Cardiac muscle cell (in vitro differentiated cells and primary cell): ENCODE measurements around the gene PMS1. TPM values are rescaled to one million over a fixed set of nuclear protein-coding genes. Genes with fewer than 3 reads are reported as not detected.

Experiments
- DNase-seq, 2 donors: peaks; one replicate each; pipeline versions ENCODE4 v3.0.0 to v3.0.0-alpha.2; 2010 to 2017; ENCODE audit warnings: low read depth in 1 of 2, low spot score in 1 of 2
- H3K27ac ChIP-seq: fragments of 200-600 bp; sonication (generic); 2 replicates; pipeline ENCODE4 v1.5.1; 2016
- H3K27me3 ChIP-seq: fragments of 200-600 bp; sonication (generic); 2 replicates; pipeline ENCODE4 v1.6.0; 2016; ENCODE audit warnings: control low read depth
- H3K36me3 ChIP-seq: fragments of 200-600 bp; sonication (generic); 2 replicates; pipeline ENCODE4 v1.5.1; 2016; ENCODE audit warnings: control low read depth
- H3K4me1 ChIP-seq: fragments of 200-600 bp; sonication (generic); 2 replicates; pipeline ENCODE4 v1.8.1; 2017; ENCODE audit warnings: low read depth, mild to moderate bottlenecking, mixed run types
- H3K4me3 ChIP-seq: fragments of 200-600 bp; sonication (generic); 2 replicates; pipeline ENCODE4 v1.5.1; 2016; ENCODE audit warnings: mild to moderate bottlenecking
- H3K9me3 ChIP-seq: fragments of 200-600 bp; sonication (generic); 2 replicates; pipeline ENCODE4 v1.5.1; 2017; ENCODE audit warnings: low read depth, mild to moderate bottlenecking, control low read depth
- polyA plus RNA-seq: library from polyadenylated mRNA; unstranded; fragments of >200 nt; fragmentation: Nextera tagmentation; extraction: Ambion mirVana; gene quantifications from 2 replicates; pipeline ENCODE4 v1.2.1, GENCODE V29; 2016
- total RNA-seq: library from RNA; depleted of rRNA; stranded (reverse); fragments of >200 nt; gene quantifications from 2 replicates; pipeline ENCODE4 v1.2.3, GENCODE V29; 2016
- TF ChIP-seq, protein P1 (sequence below): IDR thresholded peaks from 2 replicates; pipeline ENCODE4 v1.5.1; 2012; ENCODE audit warnings: low read depth, mild to moderate bottlenecking, low read length

PMS1 gene
- total and polyA plus RNA-seq, 2 experiments from 2014 or later: 16.5 to 23.6 TPM

DNA sequence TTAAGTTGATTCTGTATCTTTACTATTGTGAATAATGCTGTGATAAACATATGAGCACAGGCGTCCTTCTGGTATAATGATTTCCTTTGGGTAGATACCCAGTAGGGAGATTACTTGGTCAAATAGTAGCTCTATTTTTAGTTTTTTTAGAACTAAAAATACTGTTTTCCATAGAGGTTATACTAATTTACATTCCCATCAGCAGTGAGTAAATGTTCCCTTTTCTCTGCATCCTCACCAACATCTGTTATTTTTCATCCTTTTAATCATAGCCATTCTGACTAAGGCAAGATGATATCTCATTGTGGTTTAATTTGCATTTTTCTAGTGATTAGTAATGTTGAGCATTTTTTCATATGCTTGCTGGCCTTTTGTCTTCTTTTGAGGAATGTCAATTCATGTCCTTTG is 35.1 kb downstream of the PMS1 start:
- peak in 1 of 2 donors; percentile 62 for DNase-seq
- Histone ChIP-seq H3K36me3 (no peaks in the 10 kb centered on the region), H3K9me3 (no peaks in the 10 kb centered on the region), H3K4me3 (no peak overlapping the region), H3K27me3 (no peaks in the 10 kb centered on the region), H3K27ac (no peak overlapping the region), H3K4me1 (no peaks in the 10 kb centered on the region)
- TF ChIP-seq, protein P1, sequence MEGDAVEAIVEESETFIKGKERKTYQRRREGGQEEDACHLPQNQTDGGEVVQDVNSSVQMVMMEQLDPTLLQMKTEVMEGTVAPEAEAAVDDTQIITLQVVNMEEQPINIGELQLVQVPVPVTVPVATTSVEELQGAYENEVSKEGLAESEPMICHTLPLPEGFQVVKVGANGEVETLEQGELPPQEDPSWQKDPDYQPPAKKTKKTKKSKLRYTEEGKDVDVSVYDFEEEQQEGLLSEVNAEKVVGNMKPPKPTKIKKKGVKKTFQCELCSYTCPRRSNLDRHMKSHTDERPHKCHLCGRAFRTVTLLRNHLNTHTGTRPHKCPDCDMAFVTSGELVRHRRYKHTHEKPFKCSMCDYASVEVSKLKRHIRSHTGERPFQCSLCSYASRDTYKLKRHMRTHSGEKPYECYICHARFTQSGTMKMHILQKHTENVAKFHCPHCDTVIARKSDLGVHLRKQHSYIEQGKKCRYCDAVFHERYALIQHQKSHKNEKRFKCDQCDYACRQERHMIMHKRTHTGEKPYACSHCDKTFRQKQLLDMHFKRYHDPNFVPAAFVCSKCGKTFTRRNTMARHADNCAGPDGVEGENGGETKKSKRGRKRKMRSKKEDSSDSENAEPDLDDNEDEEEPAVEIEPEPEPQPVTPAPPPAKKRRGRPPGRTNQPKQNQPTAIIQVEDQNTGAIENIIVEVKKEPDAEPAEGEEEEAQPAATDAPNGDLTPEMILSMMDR: no peak

DNA sequence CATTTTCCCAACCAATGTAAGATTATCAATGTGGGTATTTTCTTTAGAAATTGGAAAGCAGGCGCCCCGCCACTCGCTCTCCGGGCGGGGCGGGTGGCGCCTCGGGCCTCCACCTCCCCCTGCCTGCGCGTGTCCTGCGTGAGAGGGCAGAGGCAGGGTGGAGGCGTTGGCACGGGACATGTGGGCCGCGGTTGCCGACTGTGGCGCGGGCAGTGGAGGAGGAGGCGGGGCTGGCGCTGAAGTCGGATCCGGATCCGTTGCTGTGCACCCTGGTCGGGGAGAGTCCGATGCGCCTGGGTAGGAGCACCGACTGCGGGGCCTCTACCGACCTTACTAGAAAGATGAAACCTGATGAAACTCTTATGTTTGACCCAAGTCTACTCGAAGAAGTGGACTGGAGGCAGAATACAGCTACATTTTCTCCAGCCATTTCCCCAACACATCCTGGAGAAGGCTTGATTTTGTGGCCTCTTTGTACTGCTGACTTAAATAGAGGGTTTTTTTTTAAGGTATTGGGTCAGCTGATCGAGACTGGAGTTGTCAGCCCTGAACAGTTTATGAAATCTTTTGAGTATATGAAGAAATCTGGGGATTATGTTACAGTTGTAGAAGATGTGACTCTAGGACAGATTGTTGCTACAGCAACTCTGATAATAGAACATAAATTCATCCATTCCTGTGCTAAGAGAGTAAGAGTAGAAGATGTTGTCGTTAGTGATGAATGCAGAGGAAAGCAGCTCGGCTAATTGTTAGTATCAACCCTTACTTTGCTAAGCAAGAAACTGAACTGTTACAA is 37.9 kb downstream of the PMS1 start:
- no peaks in the 10 kb centered on the region for H3K4me1 ChIP-seq
- no peak overlapping the region for H3K4me3 ChIP-seq
- H3K36me3 ChIP-seq: no peaks in the 10 kb centered on the region
- H3K27ac ChIP-seq: no peak overlapping the region
- TF ChIP-seq, protein P1: no peak
- H3K27me3 ChIP-seq: peaks cover 6% of the 10 kb centered on the region
- H3K9me3 ChIP-seq: no peaks in the 10 kb centered on the region
- peak in 1 of 2 donors; percentile 77 for DNase-seq

DNA sequence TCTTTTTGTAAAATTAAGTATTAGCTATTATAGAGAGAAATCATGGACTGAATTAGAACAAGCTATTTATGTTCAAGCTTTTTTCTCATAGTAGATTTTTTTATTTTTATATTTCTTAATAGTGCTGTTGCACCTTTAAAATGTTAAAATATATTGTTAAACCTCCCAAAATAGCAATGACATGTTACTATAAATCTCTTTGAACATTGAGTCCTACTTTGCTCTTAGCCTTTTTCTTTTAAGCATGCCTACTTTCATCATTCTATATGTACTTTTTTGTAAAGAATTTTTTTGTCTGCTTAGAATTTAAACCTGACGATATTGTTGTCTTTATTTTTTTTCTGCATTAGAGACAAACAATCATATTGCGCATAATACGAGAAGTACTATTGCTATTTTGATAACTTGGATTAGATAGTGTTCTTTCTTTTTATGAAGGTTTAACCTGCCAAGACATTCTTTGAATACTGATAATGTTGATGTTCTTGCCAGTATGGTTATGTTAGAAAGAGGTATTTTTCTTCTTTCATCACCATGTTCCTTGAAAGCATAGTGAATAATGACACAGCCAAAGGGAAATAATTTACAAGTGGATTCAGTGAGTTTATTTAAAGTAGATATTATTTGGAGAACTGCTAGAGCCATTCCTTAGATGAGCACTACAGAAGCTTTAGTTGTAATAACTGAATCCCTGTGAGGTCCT is 40.6 kb downstream of the PMS1 start:
- TF ChIP-seq, protein P1: no peak

DNA sequence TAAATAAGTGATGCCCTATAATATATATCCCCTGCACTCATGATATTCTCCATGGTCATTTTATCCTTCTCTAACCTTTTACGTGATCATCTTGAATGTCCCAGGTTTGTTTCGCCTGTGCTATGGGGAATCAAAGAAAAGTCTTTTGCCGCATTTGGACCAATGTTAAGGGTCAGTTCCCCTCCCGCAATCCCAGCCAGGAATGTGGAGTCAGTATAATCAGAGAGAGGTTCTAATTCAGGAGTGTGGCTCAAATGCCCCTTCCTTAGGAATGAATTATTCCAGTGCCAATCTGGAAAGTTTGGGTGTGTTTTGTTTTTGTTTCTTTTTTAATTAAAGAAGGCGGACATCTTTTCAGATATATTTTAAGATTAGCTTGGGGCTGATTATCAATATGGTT is 41.8 kb downstream of the PMS1 start:
- H3K36me3 ChIP-seq: no peaks in the 10 kb centered on the region
- no peak overlapping the region for H3K4me3 ChIP-seq
- TF ChIP-seq, protein P1: no peak
- no peak overlapping the region for H3K27ac ChIP-seq
- peaks cover 23% of the 10 kb centered on the region for H3K27me3 ChIP-seq
- DNase-seq: peak in 1 of 2 donors; percentile 7
- H3K9me3 ChIP-seq: no peaks in the 10 kb centered on the region
- no peaks in the 10 kb centered on the region for H3K4me1 ChIP-seq

More for the DNA sequence above, 40.6 kb downstream of the PMS1 start:
- Histone ChIP-seq H3K9me3 (no peaks in the 10 kb centered on the region), H3K27ac (no peak overlapping the region), H3K4me1 (no peaks in the 10 kb centered on the region), H3K4me3 (no peak overlapping the region), H3K36me3 (no peaks in the 10 kb centered on the region), H3K27me3 (peaks cover 23% of the 10 kb centered on the region)
- DNase-seq: peak in 1 of 2 donors; percentile 19

DNA sequence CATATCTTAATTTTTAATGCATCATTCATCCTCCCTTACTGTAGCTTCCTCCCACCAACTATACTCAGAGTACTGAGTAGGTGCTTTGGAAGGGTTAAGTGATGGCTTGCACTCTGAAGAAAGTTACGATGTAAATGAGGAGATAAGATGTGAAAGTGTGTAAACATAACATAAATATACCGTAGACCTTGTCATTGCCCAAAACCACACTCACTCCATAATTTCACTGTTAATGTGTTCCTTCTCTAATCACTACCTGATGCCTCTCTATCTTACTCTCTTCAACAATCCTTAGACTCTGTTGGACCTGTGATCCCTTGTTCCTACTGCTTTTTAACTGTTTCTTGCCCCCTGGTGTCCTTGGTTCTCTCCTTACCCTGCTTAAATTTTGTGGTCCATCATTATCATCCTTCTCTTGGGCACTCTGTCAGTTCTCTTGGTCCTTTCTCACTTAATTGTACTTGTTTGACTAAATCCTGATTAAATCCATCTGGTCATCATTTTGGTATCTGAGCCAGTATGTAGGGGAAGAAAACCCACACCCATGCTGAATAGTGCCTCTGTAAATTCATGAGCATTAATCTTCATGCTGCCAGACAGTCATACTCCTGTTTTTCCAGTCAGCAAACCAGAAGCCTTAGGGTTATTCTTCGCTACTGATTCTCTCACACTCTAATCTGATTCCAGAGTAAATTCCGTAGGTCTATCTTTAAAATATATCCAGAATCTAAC is 45.0 kb downstream of the PMS1 start:
- H3K9me3 ChIP-seq: no peaks in the 10 kb centered on the region
- H3K4me1 ChIP-seq: no peaks in the 10 kb centered on the region
- H3K27ac ChIP-seq: no peak overlapping the region
- TF ChIP-seq, protein P1: no peak
- no peak overlapping the region for H3K4me3 ChIP-seq
- no peaks in the 10 kb centered on the region for H3K36me3 ChIP-seq
- H3K27me3 ChIP-seq: peaks cover 40% of the 10 kb centered on the region
- DNase-seq: no peak
